Measurements from ENCODE around the gene BANP. TPM values are rescaled to one million over a fixed set of nuclear protein-coding genes. Genes with fewer than 3 reads are reported as not detected.
"Not testable (repeated sequence)": the region's sequence is repeated elsewhere in the genome, so short reads cannot be mapped to it uniquely, and the experiment has no call there.

The BANP gene
- total and polyA plus RNA-seq, 2 donors from 2014 or later = 12.4 to 26.3 TPM

DNA sequence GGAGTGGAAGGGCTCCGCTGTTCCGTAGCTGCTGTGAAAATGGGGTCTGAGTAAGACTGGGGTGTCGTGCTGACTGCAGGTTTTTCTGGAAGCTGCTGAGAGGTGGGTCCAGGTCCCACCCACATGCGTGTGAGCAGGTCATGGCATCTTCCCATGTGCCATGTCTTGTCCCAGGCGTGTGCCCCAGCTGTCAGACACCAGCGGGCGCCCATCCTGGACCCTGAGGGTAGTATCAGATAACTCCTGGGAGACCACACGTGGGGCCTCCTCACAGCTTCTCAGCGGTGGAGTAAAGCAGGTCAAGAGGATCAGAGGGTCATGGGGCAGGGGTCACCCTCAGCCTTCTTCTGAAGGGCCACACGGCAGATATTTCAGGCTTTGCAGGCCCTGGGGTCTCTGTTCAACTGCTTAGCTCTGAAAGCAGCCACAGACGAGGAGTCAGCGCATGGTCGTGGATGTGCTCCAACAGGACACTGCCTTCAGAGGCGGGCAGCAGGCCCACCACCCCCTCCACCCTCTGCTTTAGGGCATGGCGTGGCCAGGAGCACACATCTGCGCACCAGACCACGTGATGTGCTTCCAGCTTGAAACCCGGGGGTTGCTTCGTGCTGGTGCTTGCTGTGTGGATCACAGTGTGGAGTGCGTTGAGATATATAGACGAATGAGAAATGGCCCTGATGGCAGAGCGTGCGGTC is 68.7 kb downstream of the BANP start:
- no peak for FAIRE-seq
- Histone ChIP-seq H3K36me3 (ENCODE audit: control insufficient read depth in 2 of 3, insufficient read depth in 3 of 3, low read length in 3 of 3) (peaks cover 0 to 4% (median 0%) of the 10 kb centered on the region in 3 donors), H3K27ac (ENCODE audit: low read depth in 2 of 2, low read length in 2 of 2) (no peak overlapping the region), H3K4me1 (ENCODE audit: control insufficient read depth in 2 of 3, insufficient read depth in 2 of 3, low read depth in 1 of 3, low read length in 3 of 3) (no peaks in the 10 kb centered on the region), H3K4me3 (ENCODE audit: low read length in 3 of 3) (no peak overlapping the region), H3K27me3 (ENCODE audit: control insufficient read depth, insufficient read depth, low read length) (no peaks in the 10 kb centered on the region), H3K9ac (ENCODE audit: low read length in 3 of 3) (no peak overlapping the region), H3K9me3 (ENCODE audit: control insufficient read depth in 2 of 3, insufficient read depth in 1 of 3, low read length in 3 of 3) (no peaks in the 10 kb centered on the region)
- no peak for DNase-seq
- TF ChIP-seq, protein P1, sequence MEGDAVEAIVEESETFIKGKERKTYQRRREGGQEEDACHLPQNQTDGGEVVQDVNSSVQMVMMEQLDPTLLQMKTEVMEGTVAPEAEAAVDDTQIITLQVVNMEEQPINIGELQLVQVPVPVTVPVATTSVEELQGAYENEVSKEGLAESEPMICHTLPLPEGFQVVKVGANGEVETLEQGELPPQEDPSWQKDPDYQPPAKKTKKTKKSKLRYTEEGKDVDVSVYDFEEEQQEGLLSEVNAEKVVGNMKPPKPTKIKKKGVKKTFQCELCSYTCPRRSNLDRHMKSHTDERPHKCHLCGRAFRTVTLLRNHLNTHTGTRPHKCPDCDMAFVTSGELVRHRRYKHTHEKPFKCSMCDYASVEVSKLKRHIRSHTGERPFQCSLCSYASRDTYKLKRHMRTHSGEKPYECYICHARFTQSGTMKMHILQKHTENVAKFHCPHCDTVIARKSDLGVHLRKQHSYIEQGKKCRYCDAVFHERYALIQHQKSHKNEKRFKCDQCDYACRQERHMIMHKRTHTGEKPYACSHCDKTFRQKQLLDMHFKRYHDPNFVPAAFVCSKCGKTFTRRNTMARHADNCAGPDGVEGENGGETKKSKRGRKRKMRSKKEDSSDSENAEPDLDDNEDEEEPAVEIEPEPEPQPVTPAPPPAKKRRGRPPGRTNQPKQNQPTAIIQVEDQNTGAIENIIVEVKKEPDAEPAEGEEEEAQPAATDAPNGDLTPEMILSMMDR (IDR thresholded peaks at IDR 0.05; ENCODE audit: borderline replicate concordance, extremely low read depth, insufficient read depth) = no peak
- intact Hi-C loops (cut with DNase I) = no loop called here

DNA sequence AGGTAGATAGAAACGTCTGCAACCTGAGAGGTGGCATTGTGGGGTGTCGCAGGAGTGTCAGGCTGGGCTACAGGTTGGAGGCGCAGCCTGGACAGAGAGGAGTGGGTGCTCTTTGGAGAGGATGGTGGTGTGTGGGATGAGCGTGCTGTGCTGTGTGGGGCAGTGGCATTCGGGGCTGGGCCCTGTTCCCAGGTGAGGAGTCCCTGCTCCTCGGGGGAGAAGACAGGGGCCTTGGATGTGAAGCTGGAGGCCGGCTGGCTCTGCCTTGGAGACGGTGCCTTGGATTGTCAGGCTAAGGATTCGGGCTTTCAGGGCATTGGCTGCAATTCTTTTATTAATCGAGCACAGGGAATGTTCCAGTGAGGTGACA is 69.3 kb downstream of the BANP start:
- Histone ChIP-seq H3K36me3 (ENCODE audit: control insufficient read depth in 2 of 3, insufficient read depth in 3 of 3, low read length in 3 of 3) (peaks cover 0 to 4% (median 0%) of the 10 kb centered on the region in 3 donors), H3K4me3 (ENCODE audit: low read length in 3 of 3) (no peak overlapping the region), H3K27me3 (ENCODE audit: control insufficient read depth, insufficient read depth, low read length) (no peaks in the 10 kb centered on the region), H3K9me3 (ENCODE audit: control insufficient read depth in 2 of 3, insufficient read depth in 1 of 3, low read length in 3 of 3) (no peaks in the 10 kb centered on the region), H3K9ac (ENCODE audit: low read length in 3 of 3) (no peak overlapping the region), H3K4me1 (ENCODE audit: control insufficient read depth in 2 of 3, insufficient read depth in 2 of 3, low read depth in 1 of 3, low read length in 3 of 3) (no peaks in the 10 kb centered on the region), H3K27ac (ENCODE audit: low read depth in 2 of 2, low read length in 2 of 2) (no peak overlapping the region)
- intact Hi-C loops (cut with DNase I) = no loop called here
- DNase-seq (no peak), FAIRE-seq (no peak)
- TF ChIP-seq, protein P1 (IDR thresholded peaks at IDR 0.05; ENCODE audit: borderline replicate concordance, extremely low read depth, insufficient read depth) = no peak

DNA sequence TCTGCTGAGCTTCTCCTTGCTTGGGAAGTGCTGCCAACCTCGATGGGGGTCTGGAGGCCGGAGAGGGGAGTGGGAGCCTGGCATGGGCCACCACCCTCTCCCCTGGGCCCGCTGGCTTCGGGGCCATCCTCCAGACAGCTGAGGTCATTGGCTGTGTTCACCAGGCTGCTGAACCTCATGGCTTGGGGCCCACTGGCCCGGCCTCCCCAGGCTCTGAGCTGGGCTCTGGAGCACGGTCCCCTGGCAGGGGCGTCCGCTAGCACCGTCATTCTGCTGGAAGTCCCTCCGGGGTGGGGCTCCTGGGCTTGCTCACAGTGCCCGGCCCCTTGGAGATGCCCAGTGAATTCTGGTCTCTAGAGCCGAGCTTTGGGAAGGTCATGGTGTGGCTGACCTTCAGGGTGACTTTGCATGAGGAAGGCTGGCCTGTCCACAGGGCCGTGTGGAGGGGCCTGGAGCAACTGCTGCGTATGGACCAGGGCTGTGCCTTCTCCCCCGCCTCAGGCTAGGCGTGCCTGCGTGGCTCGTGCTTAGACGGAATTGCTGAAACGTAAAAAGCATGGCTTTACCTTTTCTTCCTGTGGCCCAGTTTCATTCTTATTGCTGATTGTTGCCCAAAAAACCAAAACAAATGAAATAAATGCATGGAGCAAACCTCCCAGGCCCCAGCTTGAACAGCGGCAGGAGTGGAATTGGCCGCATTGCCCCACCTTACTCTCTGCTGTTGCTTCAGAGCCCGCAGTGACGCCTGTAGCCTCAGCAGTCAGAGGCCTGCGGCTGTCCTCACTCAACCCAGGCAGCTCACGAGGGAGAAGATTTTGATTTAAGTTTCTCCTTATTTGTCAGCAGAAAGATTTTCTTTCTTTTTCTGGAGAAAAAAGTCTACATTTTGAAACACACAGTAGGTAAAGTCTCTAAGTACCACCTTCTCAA is 70.1 kb downstream of the BANP start:
- H3K9me3 ChIP-seq (ENCODE audit: control insufficient read depth in 2 of 3, insufficient read depth in 1 of 3, low read length in 3 of 3); H3K36me3 ChIP-seq (ENCODE audit: control insufficient read depth in 2 of 3, insufficient read depth in 3 of 3, low read length in 3 of 3); H3K9ac ChIP-seq (ENCODE audit: low read length in 3 of 3); H3K4me1 ChIP-seq (ENCODE audit: control insufficient read depth in 2 of 3, insufficient read depth in 2 of 3, low read depth in 1 of 3, low read length in 3 of 3); intact Hi-C loops (cut with DNase I); H3K27me3 ChIP-seq (ENCODE audit: control insufficient read depth, insufficient read depth, low read length); H3K4me3 ChIP-seq (ENCODE audit: low read length in 3 of 3); FAIRE-seq; DNase-seq; H3K27ac ChIP-seq (ENCODE audit: low read depth in 2 of 2, low read length in 2 of 2): not testable (repeated sequence)

All from kidney (tissue), 14 donors.